Measurements from ENCODE around the gene SLF2.

DNA sequence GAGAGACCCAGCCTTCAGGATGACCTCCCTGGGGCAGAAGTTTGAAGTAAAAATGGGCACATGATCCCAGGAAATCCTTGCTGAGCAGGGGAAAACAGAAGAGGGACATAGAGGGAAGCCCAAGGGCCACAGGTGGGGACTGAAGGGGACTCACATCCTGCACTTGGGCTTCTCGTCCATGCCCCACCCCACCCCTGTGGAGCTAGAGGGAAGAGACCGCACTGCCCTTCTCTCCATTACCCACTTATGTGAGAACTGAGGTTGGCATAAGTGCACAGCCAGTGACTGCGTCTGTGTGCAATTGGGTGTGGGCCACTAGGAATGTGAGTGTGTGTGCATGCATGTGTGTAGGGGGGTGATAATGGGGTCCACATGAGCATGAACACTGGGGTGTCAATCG, 43.4 kb upstream of the SLF2 start:
- TF ChIP-seq NFATC4 (CRISPR knock-in tag; IDR thresholded peaks at IDR 0.05) (no peak), TP53 (CRISPR knock-in tag; IDR thresholded peaks at IDR 0.05) (no peak), JUN (CRISPR knock-in tag; IDR thresholded peaks at IDR 0.05) (no peak), FOXK1 (CRISPR knock-in tag; IDR thresholded peaks at IDR 0.05) (no peak), SMAD3 (CRISPR knock-in tag; IDR thresholded peaks at IDR 0.05; ENCODE audit: borderline replicate concordance) (no peak)
- TF ChIP-seq, protein P1, sequence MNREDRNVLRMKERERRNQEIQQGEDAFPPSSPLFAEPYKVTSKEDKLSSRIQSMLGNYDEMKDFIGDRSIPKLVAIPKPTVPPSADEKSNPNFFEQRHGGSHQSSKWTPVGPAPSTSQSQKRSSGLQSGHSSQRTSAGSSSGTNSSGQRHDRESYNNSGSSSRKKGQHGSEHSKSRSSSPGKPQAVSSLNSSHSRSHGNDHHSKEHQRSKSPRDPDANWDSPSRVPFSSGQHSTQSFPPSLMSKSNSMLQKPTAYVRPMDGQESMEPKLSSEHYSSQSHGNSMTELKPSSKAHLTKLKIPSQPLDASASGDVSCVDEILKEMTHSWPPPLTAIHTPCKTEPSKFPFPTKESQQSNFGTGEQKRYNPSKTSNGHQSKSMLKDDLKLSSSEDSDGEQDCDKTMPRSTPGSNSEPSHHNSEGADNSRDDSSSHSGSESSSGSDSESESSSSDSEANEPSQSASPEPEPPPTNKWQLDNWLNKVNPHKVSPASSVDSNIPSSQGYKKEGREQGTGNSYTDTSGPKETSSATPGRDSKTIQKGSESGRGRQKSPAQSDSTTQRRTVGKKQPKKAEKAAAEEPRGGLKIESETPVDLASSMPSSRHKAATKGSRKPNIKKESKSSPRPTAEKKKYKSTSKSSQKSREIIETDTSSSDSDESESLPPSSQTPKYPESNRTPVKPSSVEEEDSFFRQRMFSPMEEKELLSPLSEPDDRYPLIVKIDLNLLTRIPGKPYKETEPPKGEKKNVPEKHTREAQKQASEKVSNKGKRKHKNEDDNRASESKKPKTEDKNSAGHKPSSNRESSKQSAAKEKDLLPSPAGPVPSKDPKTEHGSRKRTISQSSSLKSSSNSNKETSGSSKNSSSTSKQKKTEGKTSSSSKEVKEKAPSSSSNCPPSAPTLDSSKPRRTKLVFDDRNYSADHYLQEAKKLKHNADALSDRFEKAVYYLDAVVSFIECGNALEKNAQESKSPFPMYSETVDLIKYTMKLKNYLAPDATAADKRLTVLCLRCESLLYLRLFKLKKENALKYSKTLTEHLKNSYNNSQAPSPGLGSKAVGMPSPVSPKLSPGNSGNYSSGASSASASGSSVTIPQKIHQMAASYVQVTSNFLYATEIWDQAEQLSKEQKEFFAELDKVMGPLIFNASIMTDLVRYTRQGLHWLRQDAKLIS (CRISPR knock-in tag; IDR thresholded peaks at IDR 0.05; ENCODE audit: borderline replicate concordance): no peak
- TF ChIP-seq, protein P2, sequence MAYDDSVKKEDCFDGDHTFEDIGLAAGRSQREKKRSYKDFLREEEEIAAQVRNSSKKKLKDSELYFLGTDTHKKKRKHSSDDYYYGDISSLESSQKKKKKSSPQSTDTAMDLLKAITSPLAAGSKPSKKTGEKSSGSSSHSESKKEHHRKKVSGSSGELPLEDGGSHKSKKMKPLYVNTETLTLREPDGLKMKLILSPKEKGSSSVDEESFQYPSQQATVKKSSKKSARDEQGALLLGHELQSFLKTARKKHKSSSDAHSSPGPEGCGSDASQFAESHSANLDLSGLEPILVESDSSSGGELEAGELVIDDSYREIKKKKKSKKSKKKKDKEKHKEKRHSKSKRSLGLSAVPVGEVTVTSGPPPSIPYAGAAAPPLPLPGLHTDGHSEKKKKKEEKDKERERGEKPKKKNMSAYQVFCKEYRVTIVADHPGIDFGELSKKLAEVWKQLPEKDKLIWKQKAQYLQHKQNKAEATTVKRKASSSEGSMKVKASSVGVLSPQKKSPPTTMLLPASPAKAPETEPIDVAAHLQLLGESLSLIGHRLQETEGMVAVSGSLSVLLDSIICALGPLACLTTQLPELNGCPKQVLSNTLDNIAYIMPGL (CRISPR knock-in tag; IDR thresholded peaks at IDR 0.05): no peak
- TF ChIP-seq, protein P3, sequence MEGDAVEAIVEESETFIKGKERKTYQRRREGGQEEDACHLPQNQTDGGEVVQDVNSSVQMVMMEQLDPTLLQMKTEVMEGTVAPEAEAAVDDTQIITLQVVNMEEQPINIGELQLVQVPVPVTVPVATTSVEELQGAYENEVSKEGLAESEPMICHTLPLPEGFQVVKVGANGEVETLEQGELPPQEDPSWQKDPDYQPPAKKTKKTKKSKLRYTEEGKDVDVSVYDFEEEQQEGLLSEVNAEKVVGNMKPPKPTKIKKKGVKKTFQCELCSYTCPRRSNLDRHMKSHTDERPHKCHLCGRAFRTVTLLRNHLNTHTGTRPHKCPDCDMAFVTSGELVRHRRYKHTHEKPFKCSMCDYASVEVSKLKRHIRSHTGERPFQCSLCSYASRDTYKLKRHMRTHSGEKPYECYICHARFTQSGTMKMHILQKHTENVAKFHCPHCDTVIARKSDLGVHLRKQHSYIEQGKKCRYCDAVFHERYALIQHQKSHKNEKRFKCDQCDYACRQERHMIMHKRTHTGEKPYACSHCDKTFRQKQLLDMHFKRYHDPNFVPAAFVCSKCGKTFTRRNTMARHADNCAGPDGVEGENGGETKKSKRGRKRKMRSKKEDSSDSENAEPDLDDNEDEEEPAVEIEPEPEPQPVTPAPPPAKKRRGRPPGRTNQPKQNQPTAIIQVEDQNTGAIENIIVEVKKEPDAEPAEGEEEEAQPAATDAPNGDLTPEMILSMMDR (IDR thresholded peaks at IDR 0.05): no peak

All from WTC11 (cell line).